HepG2 (cell line): ENCODE data around the gene LRRC25. TPM values are rescaled to one million over a fixed set of nuclear protein-coding genes. Genes with fewer than 3 reads are reported as not detected.

ENCODE experiments used
- ATAC-seq: fragments of 200-7000 bp; cut with Tn5 transposase; 3 replicates; pipeline ENCODE4 v1.9.1; 2020; ENCODE audit warnings: mild to moderate bottlenecking, moderate library complexity
- BruUV-seq: library from RNA; stranded (reverse); fragments of 400-500 nt; replicated peaks from 2 replicates; lab custom pipeline; 2021; lab: Mats Ljungman, UMichigan
- CTCF ChIA-PET: fragments of 300-600 bp; formaldehyde crosslinking; extraction: SDS; loops from one replicate; lab custom pipeline; 2021; ENCODE audit warnings: low total read pairs, inconsistent platforms, low intra/inter-chr PET ratio; lab: Yijun Ruan, JAX
- POLR2A ChIA-PET: fragments of 350-600 bp; sonication (Branson Sonifier 250); formaldehyde crosslinking; loops from one replicate; lab custom pipeline; 2020; ENCODE audit warnings: antibody characterized with exemption, inconsistent platforms; lab: Yijun Ruan, JAX
- DNase-seq: peaks from one replicate; pipeline ENCODE4 v3.0.0-alpha.2; 2015; ENCODE audit warnings: low spot score
- FAIRE-seq: peaks from 3 replicates; lab custom pipeline; 2011; peaks lifted over from hg19 to GRCh38; lab: Jason Lieb, UNC
- H2AFZ ChIP-seq: one replicate; pipeline ENCODE4 v1.6.1; 2011; ENCODE audit warnings: low read length, inconsistent platforms
- H3K27ac ChIP-seq: fragments of 300-600 bp; 3 replicates; pipeline ENCODE4 v1.8.0; 2011; ENCODE audit warnings: mixed run types, mild to moderate bottlenecking, mixed read lengths, low read length, inconsistent platforms; ENCODE audit not compliant: insufficient read depth; ENCODE audit errors: extremely low read length
- H3K27me3 ChIP-seq, 2 experiments: fragments of 200-600 bp in 1 of 2; 2 replicates in 1 of 2; 3 replicates in 1 of 2; pipeline versions ENCODE4 v1.6.0 to v1.8.0; 2011; ENCODE audit warnings: low read length in 2 of 2, mild to moderate bottlenecking in 2 of 2, moderate library complexity in 2 of 2, inconsistent platforms in 1 of 2; ENCODE audit not compliant: insufficient read depth in 2 of 2, control insufficient read depth in 1 of 2
- H3K36me3 ChIP-seq, 2 experiments: fragments of 200-600 bp in 1 of 2; replicated peaks in 1 of 2; 2 replicates in 1 of 2; 3 replicates in 1 of 2; pipeline versions ENCODE4 v1.5.1 to v1.8.0; 2011; ENCODE audit warnings: low read length in 2 of 2, inconsistent platforms in 1 of 2; ENCODE audit not compliant: insufficient read depth in 2 of 2, control insufficient read depth in 1 of 2
- H3K4me1 ChIP-seq: 2 replicates; pipeline ENCODE4 v1.5.1; 2012; ENCODE audit warnings: low read length, inconsistent platforms; ENCODE audit not compliant: insufficient read depth
- H3K4me2 ChIP-seq: 2 replicates; pipeline ENCODE4 v1.6.0; 2011; ENCODE audit warnings: low read depth, low read length, inconsistent platforms
- H3K4me3 ChIP-seq, 3 experiments: fragments of 200-600 bp in 1 of 3; sonication (generic), shearing (Covaris generic) in 1 of 3; replicated peaks in 1 of 3; 2 replicates each; pipeline ENCODE4 v1.5.1; 2011 to 2016; ENCODE audit warnings: low read length in 3 of 3, inconsistent platforms in 2 of 3, low read depth in 2 of 3, mild to moderate bottlenecking in 2 of 3, control low read depth in 1 of 3, mixed read lengths in 1 of 3; ENCODE audit not compliant: insufficient read depth in 1 of 3
- H3K79me2 ChIP-seq: one replicate; pipeline ENCODE4 v1.6.1; 2011; ENCODE audit warnings: low read length, inconsistent platforms; ENCODE audit not compliant: insufficient read depth
- H3K9ac ChIP-seq: 2 replicates; pipeline ENCODE4 v1.6.0; 2011; ENCODE audit warnings: mild to moderate bottlenecking, low read depth, low read length, inconsistent platforms; ENCODE audit not compliant: insufficient read depth
- H3K9me3 ChIP-seq: 2 replicates; pipeline ENCODE4 v1.5.1; 2012; ENCODE audit warnings: mild to moderate bottlenecking, low read length
- H4K20me1 ChIP-seq: 2 replicates; pipeline ENCODE4 v1.6.0; 2011; ENCODE audit warnings: inconsistent platforms, mild to moderate bottlenecking, low read length, moderate library complexity; ENCODE audit not compliant: insufficient read depth
- ATF6 ChIP-seq: sonication (generic); formaldehyde crosslinking; conservative IDR thresholded peaks from 2 replicates; pipeline ENCODE4 v1.4.0; 2020; ENCODE audit warnings: missing genetic modification reagents
- EHMT2 ChIP-seq: fragments of 200-600 bp; sonication (generic); IDR thresholded peaks from 2 replicates; pipeline ENCODE4 v1.7.0; 2017; ENCODE audit warnings: antibody characterized with exemption, low read depth, low read length, borderline replicate concordance
- PCBP2 ChIP-seq: fragments of 200-400 bp; formaldehyde crosslinking; optimal IDR thresholded peaks from 2 replicates; pipeline ENCODE3; 2018; ENCODE audit warnings: low read length, low read depth; ENCODE audit not compliant: poor library complexity, severe bottlenecking
- TRAFD1 ChIP-seq: sonication (generic); formaldehyde crosslinking; IDR thresholded peaks from 2 replicates; pipeline ENCODE4 v1.5.1; 2020; ENCODE audit warnings: missing genetic modification reagents, mild to moderate bottlenecking, borderline replicate concordance
- ZNF160 ChIP-seq: sonication (generic); formaldehyde crosslinking; IDR thresholded peaks from 2 replicates; pipeline ENCODE4 v1.8.0; 2022; ENCODE audit warnings: mild to moderate bottlenecking, inconsistent platforms, missing genetic modification reagents
- ZNF567 ChIP-seq: sonication (generic); formaldehyde crosslinking; IDR thresholded peaks from 2 replicates; pipeline ENCODE4 v1.8.1; 2023; ENCODE audit warnings: mild to moderate bottlenecking, missing genetic modification reagents, borderline replicate concordance
- ZNF691 ChIP-seq: sonication (generic); formaldehyde crosslinking; IDR thresholded peaks from 2 replicates; pipeline ENCODE4 v1.4.0; 2020; ENCODE audit warnings: missing genetic modification reagents, low read depth, mild to moderate bottlenecking, borderline replicate concordance
- ZNF839 ChIP-seq: sonication (generic); formaldehyde crosslinking; IDR thresholded peaks from 2 replicates; pipeline ENCODE4 v1.4.0; 2020; ENCODE audit warnings: missing genetic modification reagents, mild to moderate bottlenecking, borderline replicate concordance
- WGBS: methylation state at CpG from one replicate; pipeline ENCODE4 v1.1.6; 2017; ENCODE audit warnings: low lambda C conversion rate; 5-methylcytosine and 5-hydroxymethylcytosine counted together
- in situ Hi-C: cut with HindIII; loops from 2 replicates; pipeline ENCODE4 v1.10.0; 2017; ENCODE audit warnings: low pct_unique_long_range_greater_than_20kb; ENCODE audit not compliant: extremely low pct_ligation_motif_present
- intact Hi-C: fragments of 100-400 bp; cut with micrococcal nuclease; formaldehyde crosslinking; loops from one replicate; pipeline ENCODE4 v1.10.0; 2022; ENCODE audit not compliant: unreplicated experiment
- polyA plus RNA-seq, 8 experiments: library from polyadenylated mRNA; depleted of rRNA in 3 of 8; stranded (reverse) in 7 of 8; unstranded in 1 of 8; fragments of >200 nt; fragmentation: Illumina TruSeq in 4 of 8; extraction: Trizol in 4 of 8; gene quantifications; 2 replicates each; pipeline versions ENCODE4 v1.2.1 to v1.2.3, GENCODE V29; 2011 to 2016; ENCODE audit warnings: low read depth in 4 of 8, missing spikeins in 1 of 8, mixed read lengths in 1 of 8; ENCODE audit not compliant: insufficient read depth in 1 of 8
- total RNA-seq, 5 experiments: library from RNA; depleted of rRNA; stranded (reverse); fragments of >200 nt; fragmentation: Illumina TruSeq; extraction: Trizol; gene quantifications; 2 replicates each; pipeline ENCODE4 v1.2.3, GENCODE V29; 2016; ENCODE audit warnings: low read depth in 1 of 5

LRRC25 gene
- total and polyA plus RNA-seq, 2 of the 13 experiments (the other 11 are each of a cell fraction or from before 2014, with no cell fraction given) = 0.13 to 0.53 TPM

GRCh38 chr19:18351544-18351943 lies 45.9 kb downstream of the LRRC25 start:
- FAIRE-seq (no peak), ATAC-seq (no peak), DNase-seq (no peak)
- ChIA-PET CTCF (interaction anchor here (3.2 kb wide), 1 partner anchor 58 kb away, joined by 31 read pairs; no protein-coding TSS in a partner anchor), POLR2A (interaction anchor here (0.6 kb wide), 1 partner anchor 38 kb away, joined by 3 read pairs; no protein-coding TSS in a partner anchor)
- Histone ChIP-seq H3K9me3 (no peaks in the 10 kb centered on the region), H2AFZ (no peak overlapping the region), H4K20me1 (peaks cover 2% of the 10 kb centered on the region; the same call in 1 of the 2 replicates), H3K4me2 (no peak overlapping the region), H3K36me3 (peaks cover 12 to 27% of the 10 kb centered on the region in 2 experiments), H3K79me2 (peaks cover 7% of the 10 kb centered on the region), H3K4me1 (peaks cover 26% of the 10 kb centered on the region), H3K4me3 (no peak overlapping the region), H3K27ac (no peak overlapping the region), H3K9ac (no peak overlapping the region), H3K27me3 (no peaks in the 10 kb centered on the region)
- whole genome bisulfite sequencing = 92% methylated on average over 7 of the region's 7 CpGs
- TF ChIP-seq EHMT2 (no peak), ZNF691 (CRISPR knock-in tag) (no peak), PCBP2 (no peak), ZNF839 (no peak), ZNF567 (CRISPR knock-in tag) (no peak), ATF6 (CRISPR knock-in tag) (no peak), TRAFD1 (CRISPR knock-in tag) (no peak), ZNF160 (CRISPR knock-in tag) (no peak)
- no TSS peak for BruUV-seq
- intact Hi-C loops = no loop called here
- in situ Hi-C loops = no loop called here
